ENCODE results near the gene DENND6B.

The DENND6B gene

DNA sequence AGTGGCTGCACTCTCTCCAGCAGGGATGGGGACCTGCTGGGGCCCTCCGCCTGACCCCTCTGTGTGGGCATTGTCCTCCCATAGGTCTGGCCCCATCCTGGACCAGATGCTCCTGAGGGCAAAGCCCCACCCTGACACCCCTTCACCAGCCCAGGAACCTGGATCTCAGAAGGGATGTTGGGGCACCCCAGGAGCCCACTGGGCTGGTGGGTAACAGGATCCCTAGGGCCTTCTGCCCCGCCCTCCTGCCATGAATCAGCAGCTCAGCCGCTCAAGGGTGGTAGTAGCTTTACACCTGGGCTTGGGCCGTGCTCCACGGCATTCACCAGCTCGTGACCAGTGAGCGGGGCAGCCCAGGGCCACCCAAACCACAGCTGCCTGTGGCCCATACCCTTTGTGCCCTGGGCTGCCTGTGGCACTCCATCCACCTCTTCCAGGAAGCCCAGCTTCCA, 64.3 kb downstream of the DENND6B start:
- DNase-seq (ENCODE audit: low read depth): no peak
- no peak overlapping the region for H3K4me3 ChIP-seq (ENCODE audit: low read length)
- TF ChIP-seq, protein P1, sequence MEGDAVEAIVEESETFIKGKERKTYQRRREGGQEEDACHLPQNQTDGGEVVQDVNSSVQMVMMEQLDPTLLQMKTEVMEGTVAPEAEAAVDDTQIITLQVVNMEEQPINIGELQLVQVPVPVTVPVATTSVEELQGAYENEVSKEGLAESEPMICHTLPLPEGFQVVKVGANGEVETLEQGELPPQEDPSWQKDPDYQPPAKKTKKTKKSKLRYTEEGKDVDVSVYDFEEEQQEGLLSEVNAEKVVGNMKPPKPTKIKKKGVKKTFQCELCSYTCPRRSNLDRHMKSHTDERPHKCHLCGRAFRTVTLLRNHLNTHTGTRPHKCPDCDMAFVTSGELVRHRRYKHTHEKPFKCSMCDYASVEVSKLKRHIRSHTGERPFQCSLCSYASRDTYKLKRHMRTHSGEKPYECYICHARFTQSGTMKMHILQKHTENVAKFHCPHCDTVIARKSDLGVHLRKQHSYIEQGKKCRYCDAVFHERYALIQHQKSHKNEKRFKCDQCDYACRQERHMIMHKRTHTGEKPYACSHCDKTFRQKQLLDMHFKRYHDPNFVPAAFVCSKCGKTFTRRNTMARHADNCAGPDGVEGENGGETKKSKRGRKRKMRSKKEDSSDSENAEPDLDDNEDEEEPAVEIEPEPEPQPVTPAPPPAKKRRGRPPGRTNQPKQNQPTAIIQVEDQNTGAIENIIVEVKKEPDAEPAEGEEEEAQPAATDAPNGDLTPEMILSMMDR (conservative IDR thresholded peaks at IDR 0.05; ENCODE audit: low read length): no peak

GRCh38 chr22:50261615-50262459, 65.0 kb downstream of the DENND6B start, which contains the start of gene MAPK12:
TSS of gene MAPK12 (minus strand) at chr22:50261683. CDS start at chr22:50261509, 174 bp downstream.
- TF ChIP-seq, protein P1 (conservative IDR thresholded peaks at IDR 0.05; ENCODE audit: low read length): no peak
- no peak for DNase-seq (ENCODE audit: low read depth)
- peak within 1 kb of the TSS; percentile 76 for H3K4me3 ChIP-seq (ENCODE audit: low read length)

GRCh38 chr22:50260801-50261614, 65.8 kb downstream of the DENND6B start:
- DNase-seq (ENCODE audit: low read depth): peak; percentile 61
- TF ChIP-seq, protein P1 (conservative IDR thresholded peaks at IDR 0.05; ENCODE audit: low read length): no peak
- H3K4me3 ChIP-seq (ENCODE audit: low read length): peak overlapping the region; percentile 76

- H3K4me3 ChIP-seq (ENCODE audit: low read length): peak overlapping the region; percentile 76
Measured at GRCh38 chr22:50260434-50260800, 66.4 kb downstream of the DENND6B start.

GRCh38 chr22:50259302-50259701, 67.5 kb downstream of the DENND6B start:
- DNase-seq (ENCODE audit: low read depth): no peak
- H3K4me3 ChIP-seq (ENCODE audit: low read length): no peak overlapping the region
- TF ChIP-seq, protein P1 (conservative IDR thresholded peaks at IDR 0.05; ENCODE audit: low read length): no peak

More at GRCh38 chr22:50260434-50260800, 66.4 kb downstream of the DENND6B start:
- TF ChIP-seq, protein P1 (conservative IDR thresholded peaks at IDR 0.05; ENCODE audit: low read length): no peak
- DNase-seq (ENCODE audit: low read depth): no peak

Measured in AG10803 (cell line).